ENCODE results near the gene SNRPD2.

The SNRPD2 gene

DNA sequence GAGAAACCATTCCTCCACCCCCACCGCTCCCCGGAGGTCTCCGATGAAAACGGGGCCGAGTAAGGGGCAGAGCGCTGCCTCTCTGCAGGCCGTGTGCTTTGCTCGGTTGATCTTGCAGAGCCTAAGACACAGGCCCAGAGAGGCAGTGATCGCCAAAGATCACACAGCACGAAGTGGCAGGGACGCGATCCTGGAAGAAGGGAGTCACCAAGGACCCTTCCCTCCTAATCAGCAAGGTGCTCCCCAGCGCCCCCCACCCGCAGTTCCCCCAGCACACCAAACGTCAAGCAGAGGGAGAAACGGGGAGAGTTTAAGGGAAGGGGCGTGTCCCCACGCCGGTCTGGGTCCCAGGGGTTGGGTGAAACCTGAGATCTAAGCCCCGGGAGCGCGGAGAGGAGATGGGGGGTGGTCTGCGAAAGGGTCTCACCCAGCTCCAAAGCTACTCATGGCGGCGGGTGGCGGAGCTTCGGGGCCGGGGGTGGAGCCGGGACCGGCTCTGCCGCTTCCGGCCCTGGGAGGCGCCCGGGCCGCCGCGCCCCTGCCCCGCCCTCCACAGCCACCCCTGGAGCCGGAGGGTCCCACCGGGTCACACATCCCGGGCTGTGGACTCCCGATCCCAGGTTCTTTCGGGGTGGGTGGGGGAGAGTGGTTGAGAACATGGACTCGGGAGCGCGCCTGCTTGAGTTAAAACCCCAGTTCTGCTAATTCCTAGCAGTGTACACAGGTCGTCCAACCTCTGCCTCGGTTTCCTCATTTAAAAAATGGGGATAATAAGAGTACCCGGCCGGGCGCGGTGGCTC lies 52.6 kb downstream of the SNRPD2 start, which contains the start of gene EML2:
EML2 (minus strand) TSS at position 468 of the 800 bp plus-strand sequence; CDS start at position 447, 21 bp downstream.
- no peaks in the 10 kb centered on the region for H3K9me3 ChIP-seq (ENCODE audit: control insufficient read depth in 2 of 2, low read length in 2 of 2)
- peak within 1 kb of the TSS; percentile 55 to 64 for H3K9ac ChIP-seq (ENCODE audit: low read length in 2 of 2)
- H3K27ac ChIP-seq (ENCODE audit: low read length), result no peak within 1 kb of the TSS
- no peaks in the 10 kb centered on the region for H3K36me3 ChIP-seq (ENCODE audit: control insufficient read depth in 2 of 2, insufficient read depth in 2 of 2, low read length in 2 of 2)
- peaks cover 30% of the 10 kb centered on the region for H3K4me1 ChIP-seq (ENCODE audit: control insufficient read depth, insufficient read depth, low read length)
- H3K4me3 ChIP-seq (ENCODE audit: low read length in 2 of 2), result peak within 1 kb of the TSS; percentile 67 to 83
- H3K27me3 ChIP-seq (ENCODE audit: control insufficient read depth in 1 of 2, insufficient read depth in 2 of 2, low read length in 2 of 2), result peaks cover 16 to 35% of the 10 kb centered on the region in 2 donors

DNA sequence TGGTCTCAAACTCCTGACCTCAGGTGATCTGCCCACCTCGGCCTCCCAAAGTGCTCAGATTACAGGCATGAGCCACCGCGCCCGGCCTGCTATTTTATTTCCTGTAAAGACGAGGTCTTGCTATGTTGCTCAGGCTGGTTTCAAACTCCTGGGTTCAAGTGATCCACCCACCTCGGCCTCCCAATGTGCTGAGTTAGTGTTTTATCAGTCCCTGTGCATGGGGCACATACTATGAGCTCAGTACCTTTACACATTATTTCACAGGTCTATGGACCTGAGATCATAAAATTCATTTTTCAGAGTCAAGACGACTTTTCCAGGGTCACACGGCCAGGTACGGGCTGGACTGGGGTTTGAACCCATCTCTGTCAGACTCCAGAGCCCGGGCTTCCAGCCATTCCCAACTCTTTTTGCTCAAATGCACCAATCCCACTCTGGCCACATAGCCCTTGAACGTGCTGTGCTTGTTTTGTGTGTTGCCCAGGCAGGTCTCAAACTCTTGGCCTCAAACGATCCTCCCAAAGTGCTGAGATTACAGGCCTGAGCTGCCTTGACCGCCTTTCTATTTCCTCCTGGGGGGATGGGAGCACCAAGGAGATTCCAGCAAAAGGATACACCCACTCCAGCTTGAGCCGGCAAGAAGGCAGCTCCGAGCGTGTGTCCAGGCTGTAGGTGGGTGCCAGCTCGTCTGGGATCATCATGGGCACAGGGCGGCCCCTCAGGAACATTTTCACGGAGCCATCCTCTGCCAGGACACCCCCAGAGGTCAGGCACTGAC lies 53.7 kb downstream of the SNRPD2 start:
- Histone ChIP-seq H3K4me3 (ENCODE audit: low read length in 2 of 2) (peak overlapping the region in 1 of 2 donors; percentile 83), H3K36me3 (ENCODE audit: control insufficient read depth in 2 of 2, insufficient read depth in 2 of 2, low read length in 2 of 2) (no peaks in the 10 kb centered on the region), H3K9ac (ENCODE audit: low read length in 2 of 2) (no peak overlapping the region), H3K27ac (ENCODE audit: low read length) (no peak overlapping the region), H3K27me3 (ENCODE audit: control insufficient read depth in 1 of 2, insufficient read depth in 2 of 2, low read length in 2 of 2) (peaks cover 9 to 26% of the 10 kb centered on the region in 2 donors), H3K9me3 (ENCODE audit: control insufficient read depth in 2 of 2, low read length in 2 of 2) (no peaks in the 10 kb centered on the region), H3K4me1 (ENCODE audit: control insufficient read depth, insufficient read depth, low read length) (peaks cover 27% of the 10 kb centered on the region)
